ENCODE measurements around the gene TMED1. TPM values are rescaled to one million over a fixed set of nuclear protein-coding genes. Genes with fewer than 3 reads are reported as not detected.
A peak's percentile ranks its signal among the peaks of the same experiment; 100 is the strongest.

Gene TMED1
- total and polyA plus RNA-seq, 9 of the 15 experiments (the other 6 are each of a cell fraction or from before 2014, with no cell fraction given), result 0.86 to 30.2 (median 23.5) TPM

DNA sequence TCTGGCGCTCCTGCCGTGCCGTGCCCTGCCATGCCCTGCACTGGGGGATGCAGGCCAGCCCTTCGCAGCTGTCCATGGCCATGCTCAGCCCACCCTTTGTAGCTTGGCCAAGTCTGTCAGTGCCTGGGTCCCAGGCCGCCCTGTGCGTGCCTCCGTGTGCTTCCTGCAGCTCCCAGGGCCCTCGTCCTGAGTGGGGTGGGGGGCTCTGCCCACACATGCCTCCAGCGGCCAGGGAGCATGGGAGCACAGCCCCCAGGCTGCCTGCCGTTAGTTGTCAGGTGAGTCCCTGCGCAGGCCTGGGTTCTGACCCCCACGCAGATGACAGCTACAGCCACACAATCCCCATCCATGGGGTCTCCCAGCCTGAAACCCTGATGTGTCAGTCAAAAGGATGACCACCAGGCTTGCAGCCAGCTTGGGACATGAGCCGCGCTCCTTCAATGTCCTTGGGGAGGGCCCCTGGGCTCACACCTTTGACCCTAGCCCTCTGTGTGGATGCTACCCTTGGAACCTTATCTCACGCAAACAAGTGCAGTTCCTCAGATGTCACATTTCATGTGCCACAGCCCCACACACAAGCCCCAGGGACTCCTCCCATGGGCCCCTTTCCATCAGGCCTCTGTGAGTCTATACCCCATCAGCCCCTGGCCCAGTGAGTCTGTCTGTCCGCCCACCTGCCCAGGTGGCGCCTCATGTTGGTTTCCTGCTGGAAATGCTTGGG, 24.5 kb downstream of the TMED1 start (continued):
- TF ChIP-seq POU5F1 (IDR thresholded peaks at IDR 0.05; ENCODE audit: borderline replicate concordance, low read depth, low read length, partially characterized antibody) (no peak), E2F5 (CRISPR knock-in tag; IDR thresholded peaks at IDR 0.05) (no peak), NR2C1 (IDR thresholded peaks at IDR 0.05) (peak; percentile 80), NR2C1 (tag; IDR thresholded peaks at IDR 0.05) (peak; percentile 80), GTF2A2 (tag; IDR thresholded peaks at IDR 0.05) (no peak), ZNF354B (CRISPR knock-in tag; IDR thresholded peaks at IDR 0.05) (no peak), TAF7 (tag; IDR thresholded peaks at IDR 0.05) (no peak), ZNF512 (tag; IDR thresholded peaks at IDR 0.05) (no peak), KDM4B (IDR thresholded peaks at IDR 0.05; ENCODE audit: borderline replicate concordance in 2 of 2, low read depth in 1 of 2) (no peak), MYNN (IDR thresholded peaks at IDR 0.05) (peak; percentile 10; the same call in 1 of the 2 replicates), MYNN (CRISPR knock-in tag; IDR thresholded peaks at IDR 0.05) (no peak), CHD4 (IDR thresholded peaks at IDR 0.05; ENCODE audit: insufficient read depth, insufficient replicate concordance, low read depth, low read length, poor library complexity, severe bottlenecking) (no peak), ZNF668 (CRISPR knock-in tag; IDR thresholded peaks at IDR 0.05) (no peak), HDGF (IDR thresholded peaks at IDR 0.05) (no peak), ZNF224 (CRISPR knock-in tag; IDR thresholded peaks at IDR 0.05) (no peak), NCOA2 (IDR thresholded peaks at IDR 0.05; ENCODE audit: partially characterized antibody in 2 of 2) (no peak), POLR2AphosphoS5 (IDR thresholded peaks at IDR 0.05; ENCODE audit: control insufficient read depth, insufficient read depth, low read depth, low read length) (peak; percentile 40; the same call in 1 of the 2 replicates)
- TF ChIP-seq, protein P1, sequence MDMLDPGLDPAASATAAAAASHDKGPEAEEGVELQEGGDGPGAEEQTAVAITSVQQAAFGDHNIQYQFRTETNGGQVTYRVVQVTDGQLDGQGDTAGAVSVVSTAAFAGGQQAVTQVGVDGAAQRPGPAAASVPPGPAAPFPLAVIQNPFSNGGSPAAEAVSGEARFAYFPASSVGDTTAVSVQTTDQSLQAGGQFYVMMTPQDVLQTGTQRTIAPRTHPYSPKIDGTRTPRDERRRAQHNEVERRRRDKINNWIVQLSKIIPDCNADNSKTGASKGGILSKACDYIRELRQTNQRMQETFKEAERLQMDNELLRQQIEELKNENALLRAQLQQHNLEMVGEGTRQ (CRISPR knock-in tag; IDR thresholded peaks at IDR 0.05), result no peak
- TF ChIP-seq, protein P2, sequence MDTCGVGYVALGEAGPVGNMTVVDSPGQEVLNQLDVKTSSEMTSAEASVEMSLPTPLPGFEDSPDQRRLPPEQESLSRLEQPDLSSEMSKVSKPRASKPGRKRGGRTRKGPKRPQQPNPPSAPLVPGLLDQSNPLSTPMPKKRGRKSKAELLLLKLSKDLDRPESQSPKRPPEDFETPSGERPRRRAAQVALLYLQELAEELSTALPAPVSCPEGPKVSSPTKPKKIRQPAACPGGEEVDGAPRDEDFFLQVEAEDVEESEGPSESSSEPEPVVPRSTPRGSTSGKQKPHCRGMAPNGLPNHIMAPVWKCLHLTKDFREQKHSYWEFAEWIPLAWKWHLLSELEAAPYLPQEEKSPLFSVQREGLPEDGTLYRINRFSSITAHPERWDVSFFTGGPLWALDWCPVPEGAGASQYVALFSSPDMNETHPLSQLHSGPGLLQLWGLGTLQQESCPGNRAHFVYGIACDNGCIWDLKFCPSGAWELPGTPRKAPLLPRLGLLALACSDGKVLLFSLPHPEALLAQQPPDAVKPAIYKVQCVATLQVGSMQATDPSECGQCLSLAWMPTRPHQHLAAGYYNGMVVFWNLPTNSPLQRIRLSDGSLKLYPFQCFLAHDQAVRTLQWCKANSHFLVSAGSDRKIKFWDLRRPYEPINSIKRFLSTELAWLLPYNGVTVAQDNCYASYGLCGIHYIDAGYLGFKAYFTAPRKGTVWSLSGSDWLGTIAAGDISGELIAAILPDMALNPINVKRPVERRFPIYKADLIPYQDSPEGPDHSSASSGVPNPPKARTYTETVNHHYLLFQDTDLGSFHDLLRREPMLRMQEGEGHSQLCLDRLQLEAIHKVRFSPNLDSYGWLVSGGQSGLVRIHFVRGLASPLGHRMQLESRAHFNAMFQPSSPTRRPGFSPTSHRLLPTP (IDR thresholded peaks at IDR 0.05; ENCODE audit: borderline replicate concordance, extremely low read depth, insufficient read length), result no peak

All from K562 (cell line).